Measurements from ENCODE around the gene CDK5RAP1.

CDK5RAP1 gene

DNA sequence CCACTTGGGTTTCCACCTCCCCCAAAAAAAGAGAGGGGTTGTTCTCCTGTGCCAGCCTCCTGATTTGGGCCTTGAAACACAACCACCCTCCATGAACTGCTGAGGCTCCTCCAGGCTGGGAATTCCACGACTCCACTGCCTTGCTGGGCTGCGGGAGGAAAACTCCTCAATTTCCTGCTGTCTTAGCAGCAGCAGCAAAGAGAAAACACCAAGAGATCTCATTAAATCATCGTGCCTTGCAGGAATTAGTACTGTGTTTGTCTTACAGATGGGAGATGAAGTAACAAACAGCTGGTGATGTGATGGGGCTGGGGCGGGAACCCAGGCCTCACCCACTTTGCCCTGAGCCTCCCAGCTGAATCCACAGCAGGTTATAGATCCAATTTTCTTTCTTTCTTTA lies 89.3 kb downstream of the CDK5RAP1 start:
- H3F3A ChIP-seq (ENCODE audit: insufficient read depth): no peaks in the 10 kb centered on the region
- H3K27me3 ChIP-seq (ENCODE audit: low read length): no peaks in the 10 kb centered on the region
- H3K9me3 ChIP-seq (ENCODE audit: insufficient read depth, low read length): no peaks in the 10 kb centered on the region

GRCh38 chr20:33311011-33311410 lies 90.3 kb downstream of the CDK5RAP1 start:
- H3F3A ChIP-seq (ENCODE audit: insufficient read depth): no peaks in the 10 kb centered on the region
- no peak overlapping the region for H2AFZ ChIP-seq (ENCODE audit: low read depth, low read length, severe bottlenecking)
- TF ChIP-seq CTCF (IDR thresholded peaks at IDR 0.05; ENCODE audit: insufficient read depth, low read length, poor library complexity, severe bottlenecking): no peak
- TF ChIP-seq EZH2phosphoT487 (conservative IDR thresholded peaks at IDR 0.05; ENCODE audit: low read length): no peak
- no peak overlapping the region for H3K4me3 ChIP-seq (ENCODE audit: insufficient read depth, low read length, poor library complexity, severe bottlenecking)
- no peaks in the 10 kb centered on the region for H4K20me1 ChIP-seq (ENCODE audit: low read depth, low read length)
- H3K36me3 ChIP-seq (ENCODE audit: low read length): no peaks in the 10 kb centered on the region
- H3K9me3 ChIP-seq (ENCODE audit: insufficient read depth, low read length): no peaks in the 10 kb centered on the region
- H3K79me2 ChIP-seq (ENCODE audit: insufficient read depth, low read length): no peaks in the 10 kb centered on the region
- H3K4me2 ChIP-seq (ENCODE audit: low read depth, low read length, poor library complexity, severe bottlenecking): no peak overlapping the region
- H3K27me3 ChIP-seq (ENCODE audit: low read length): no peaks in the 10 kb centered on the region
- no peaks in the 10 kb centered on the region for H3K9me2 ChIP-seq (replicated peaks; ENCODE audit: insufficient read depth, low read length)
- H3K9ac ChIP-seq (ENCODE audit: low read length): no peak overlapping the region
- H3K27ac ChIP-seq (ENCODE audit: low read depth, low read length): no peak overlapping the region

More for the DNA sequence above, 89.3 kb downstream of the CDK5RAP1 start:
- no peak for TF ChIP-seq EZH2phosphoT487 (conservative IDR thresholded peaks at IDR 0.05; ENCODE audit: low read length)
- no peak for TF ChIP-seq CTCF (IDR thresholded peaks at IDR 0.05; ENCODE audit: insufficient read depth, low read length, poor library complexity, severe bottlenecking)
- H4K20me1 ChIP-seq (ENCODE audit: low read depth, low read length): no peaks in the 10 kb centered on the region
- H3K9me2 ChIP-seq (replicated peaks; ENCODE audit: insufficient read depth, low read length): no peaks in the 10 kb centered on the region
- no peaks in the 10 kb centered on the region for H3K36me3 ChIP-seq (ENCODE audit: low read length)
- H3K9ac ChIP-seq (ENCODE audit: low read length): no peak overlapping the region
- no peak overlapping the region for H3K4me2 ChIP-seq (ENCODE audit: low read depth, low read length, poor library complexity, severe bottlenecking)
- H3K79me2 ChIP-seq (ENCODE audit: insufficient read depth, low read length): no peaks in the 10 kb centered on the region
- H3K4me3 ChIP-seq (ENCODE audit: insufficient read depth, low read length, poor library complexity, severe bottlenecking): no peak overlapping the region
- H2AFZ ChIP-seq (ENCODE audit: low read depth, low read length, severe bottlenecking): no peak overlapping the region
- H3K27ac ChIP-seq (ENCODE audit: low read depth, low read length): no peak overlapping the region

DNA sequence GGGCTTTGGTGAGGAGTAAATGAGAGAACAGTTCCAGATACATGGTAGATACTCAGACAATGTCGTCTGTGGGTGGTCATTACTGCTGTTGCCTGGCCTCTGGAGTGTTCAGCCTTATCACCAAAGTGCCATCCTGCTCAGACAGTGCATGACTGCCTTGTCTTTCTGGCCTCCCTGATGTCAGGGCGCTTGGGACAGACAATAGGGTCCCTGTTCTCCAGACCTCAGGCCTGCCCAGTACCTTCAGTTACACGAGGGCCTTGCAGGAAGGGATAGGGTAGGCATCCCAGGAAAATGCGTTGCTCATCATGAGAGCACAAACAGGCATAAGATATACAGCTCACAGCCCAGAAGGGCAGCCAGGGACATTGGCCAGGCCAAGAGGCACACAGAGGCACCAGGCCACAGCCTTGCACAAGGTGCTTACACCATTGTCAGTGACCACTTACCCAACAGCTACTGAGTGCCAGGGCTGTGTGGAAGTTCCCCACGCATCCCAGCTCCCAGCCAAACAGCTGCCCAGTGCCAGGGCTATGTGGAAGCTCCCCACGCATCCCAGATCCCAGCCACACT lies 90.9 kb downstream of the CDK5RAP1 start:
- Histone ChIP-seq H3K27ac (ENCODE audit: low read depth, low read length) (no peak overlapping the region), H3K4me2 (ENCODE audit: low read depth, low read length, poor library complexity, severe bottlenecking) (no peak overlapping the region), H2AFZ (ENCODE audit: low read depth, low read length, severe bottlenecking) (no peak overlapping the region), H3F3A (ENCODE audit: insufficient read depth) (no peaks in the 10 kb centered on the region), H3K9me2 (replicated peaks; ENCODE audit: insufficient read depth, low read length) (no peaks in the 10 kb centered on the region), H3K9ac (ENCODE audit: low read length) (no peak overlapping the region), H3K36me3 (ENCODE audit: low read length) (no peaks in the 10 kb centered on the region), H4K20me1 (ENCODE audit: low read depth, low read length) (no peaks in the 10 kb centered on the region), H3K9me3 (ENCODE audit: insufficient read depth, low read length) (no peaks in the 10 kb centered on the region), H3K27me3 (ENCODE audit: low read length) (no peaks in the 10 kb centered on the region), H3K79me2 (ENCODE audit: insufficient read depth, low read length) (no peaks in the 10 kb centered on the region), H3K4me3 (ENCODE audit: insufficient read depth, low read length, poor library complexity, severe bottlenecking) (no peak overlapping the region)
- TF ChIP-seq CTCF (IDR thresholded peaks at IDR 0.05; ENCODE audit: insufficient read depth, low read length, poor library complexity, severe bottlenecking): no peak
- TF ChIP-seq EZH2phosphoT487 (conservative IDR thresholded peaks at IDR 0.05; ENCODE audit: low read length): no peak

All from SU-DHL-6 (cell line).